GM12875 (cell line): ENCODE data around the gene MDM1.

Experiments used
- H3K4me3 ChIP-seq: one replicate; pipeline ENCODE4 v1.5.1; 2011; ENCODE audit warnings: low read depth, low read length, control low read depth
- TF ChIP-seq, protein P1 (sequence below): IDR thresholded peaks from 2 replicates; pipeline ENCODE4 v1.5.1; 2011; ENCODE audit warnings: low read depth, mild to moderate bottlenecking, control low read depth, inconsistent platforms, low read length, moderate library complexity, borderline replicate concordance; ENCODE audit not compliant: insufficient read depth

MDM1 gene

DNA sequence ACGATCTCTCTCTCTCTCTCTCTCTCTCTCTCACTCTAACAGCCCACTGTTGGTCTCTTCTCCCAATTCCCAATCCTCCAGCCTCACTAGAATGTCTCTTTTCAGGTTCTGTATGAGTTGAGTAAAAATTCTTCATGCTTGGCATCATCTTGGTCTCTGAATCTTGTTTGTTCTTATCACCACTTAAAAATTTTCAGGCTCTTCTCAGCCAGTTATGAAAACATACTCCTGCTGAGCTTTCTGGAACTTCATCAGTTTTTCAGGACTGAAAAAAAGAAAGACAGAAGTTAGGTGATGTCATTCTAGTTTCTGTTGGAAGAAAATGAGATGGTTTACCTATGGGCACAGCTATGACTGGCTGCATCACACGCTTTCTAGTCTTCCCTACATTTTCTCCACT, 67.3 kb downstream of the MDM1 start:
- no peak overlapping the region for H3K4me3 ChIP-seq
- TF ChIP-seq, protein P1, sequence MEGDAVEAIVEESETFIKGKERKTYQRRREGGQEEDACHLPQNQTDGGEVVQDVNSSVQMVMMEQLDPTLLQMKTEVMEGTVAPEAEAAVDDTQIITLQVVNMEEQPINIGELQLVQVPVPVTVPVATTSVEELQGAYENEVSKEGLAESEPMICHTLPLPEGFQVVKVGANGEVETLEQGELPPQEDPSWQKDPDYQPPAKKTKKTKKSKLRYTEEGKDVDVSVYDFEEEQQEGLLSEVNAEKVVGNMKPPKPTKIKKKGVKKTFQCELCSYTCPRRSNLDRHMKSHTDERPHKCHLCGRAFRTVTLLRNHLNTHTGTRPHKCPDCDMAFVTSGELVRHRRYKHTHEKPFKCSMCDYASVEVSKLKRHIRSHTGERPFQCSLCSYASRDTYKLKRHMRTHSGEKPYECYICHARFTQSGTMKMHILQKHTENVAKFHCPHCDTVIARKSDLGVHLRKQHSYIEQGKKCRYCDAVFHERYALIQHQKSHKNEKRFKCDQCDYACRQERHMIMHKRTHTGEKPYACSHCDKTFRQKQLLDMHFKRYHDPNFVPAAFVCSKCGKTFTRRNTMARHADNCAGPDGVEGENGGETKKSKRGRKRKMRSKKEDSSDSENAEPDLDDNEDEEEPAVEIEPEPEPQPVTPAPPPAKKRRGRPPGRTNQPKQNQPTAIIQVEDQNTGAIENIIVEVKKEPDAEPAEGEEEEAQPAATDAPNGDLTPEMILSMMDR: no peak

DNA sequence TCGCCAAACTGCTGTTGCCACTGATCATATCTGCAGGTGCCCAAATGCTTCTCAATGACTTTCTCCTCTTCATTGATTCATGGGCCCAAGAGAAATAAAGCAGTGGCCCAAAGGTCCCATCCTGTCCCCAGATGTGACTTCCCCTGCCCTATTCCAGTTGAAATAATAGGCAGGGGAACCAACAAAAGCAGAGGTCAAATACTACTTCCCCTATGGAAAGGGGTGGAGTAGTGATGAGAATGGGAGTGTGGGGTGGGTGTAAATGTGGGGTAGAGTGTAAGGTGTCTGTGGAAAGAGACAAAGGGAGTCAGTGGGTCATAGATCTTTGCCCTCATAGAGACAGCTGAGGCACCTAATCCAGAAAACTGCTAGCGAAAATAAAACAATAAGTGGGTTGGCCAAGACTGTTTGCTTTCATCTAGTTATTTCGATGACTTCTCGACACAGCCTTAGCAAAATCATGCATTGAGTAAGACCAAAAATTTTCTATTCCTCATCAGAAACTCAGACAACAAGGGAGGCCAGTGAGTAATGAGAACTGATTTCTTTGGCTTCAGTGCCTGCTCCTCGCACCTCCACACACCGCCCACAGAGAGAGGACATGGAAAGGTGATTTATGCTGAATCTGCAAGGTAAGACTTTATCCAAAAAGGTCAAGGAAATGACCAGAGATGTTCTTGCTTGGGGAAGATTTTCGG, 67.9 kb downstream of the MDM1 start:
- TF ChIP-seq, protein P1: no peak
- no peak overlapping the region for H3K4me3 ChIP-seq

DNA sequence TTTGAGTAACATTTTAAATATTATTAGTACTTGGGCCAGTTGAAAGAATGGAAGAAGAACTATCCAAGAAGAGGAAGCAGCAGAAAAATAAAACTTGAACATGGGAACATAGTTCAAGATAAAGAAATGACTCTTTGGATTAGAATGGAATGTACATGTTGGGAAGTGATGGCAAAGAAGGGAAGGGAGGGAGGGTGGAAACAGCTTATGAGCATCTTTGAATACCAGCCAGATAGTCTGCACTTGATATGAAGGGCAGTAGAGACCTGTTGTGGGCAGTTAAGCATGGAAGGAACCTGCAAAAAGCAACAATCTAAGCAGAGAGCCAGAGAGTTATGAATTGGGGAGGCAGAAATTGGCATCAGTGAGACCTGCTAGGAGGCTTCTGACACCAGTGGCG, 68.8 kb downstream of the MDM1 start:
- TF ChIP-seq, protein P1: no peak
- no peak overlapping the region for H3K4me3 ChIP-seq

DNA sequence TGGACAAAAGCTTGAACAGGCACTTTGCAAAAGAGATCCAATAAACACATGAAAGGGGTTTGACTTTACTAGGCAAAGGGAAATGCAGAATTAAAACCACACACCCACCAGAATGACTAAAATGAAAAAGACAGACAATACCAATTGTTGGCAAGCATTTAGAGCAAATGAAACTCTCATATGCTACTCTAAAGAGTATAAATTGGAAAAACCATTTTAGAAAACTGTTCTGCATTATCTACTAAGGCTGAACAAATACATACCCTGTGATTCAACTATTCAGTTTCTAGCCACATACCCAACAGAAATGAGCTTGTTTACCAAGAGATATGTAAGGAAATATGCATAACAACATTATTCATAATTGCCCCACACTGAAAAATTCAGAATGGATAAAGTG, 70.3 kb downstream of the MDM1 start:
- TF ChIP-seq, protein P1: no peak
- H3K4me3 ChIP-seq: no peak overlapping the region

DNA sequence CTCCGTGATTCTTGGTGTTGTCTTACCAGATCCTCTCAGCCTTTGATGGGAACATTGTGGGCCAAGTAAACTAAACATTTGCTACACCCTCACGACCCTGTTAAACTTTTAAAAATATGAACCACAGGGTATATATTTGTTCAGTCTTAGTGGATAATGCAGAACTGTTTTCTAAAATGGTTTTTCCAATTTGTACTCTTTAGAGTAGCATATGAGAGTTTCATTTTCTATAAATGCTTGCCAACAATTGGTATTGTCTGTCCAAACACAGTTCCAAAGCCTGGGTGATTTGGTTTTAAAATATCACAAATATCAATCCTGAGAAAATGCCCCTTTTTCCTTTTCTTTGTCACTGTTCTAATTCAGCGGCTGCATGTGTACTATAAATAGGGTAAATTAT, 72.0 kb downstream of the MDM1 start:
- TF ChIP-seq, protein P1: no peak
- H3K4me3 ChIP-seq: no peak overlapping the region

DNA sequence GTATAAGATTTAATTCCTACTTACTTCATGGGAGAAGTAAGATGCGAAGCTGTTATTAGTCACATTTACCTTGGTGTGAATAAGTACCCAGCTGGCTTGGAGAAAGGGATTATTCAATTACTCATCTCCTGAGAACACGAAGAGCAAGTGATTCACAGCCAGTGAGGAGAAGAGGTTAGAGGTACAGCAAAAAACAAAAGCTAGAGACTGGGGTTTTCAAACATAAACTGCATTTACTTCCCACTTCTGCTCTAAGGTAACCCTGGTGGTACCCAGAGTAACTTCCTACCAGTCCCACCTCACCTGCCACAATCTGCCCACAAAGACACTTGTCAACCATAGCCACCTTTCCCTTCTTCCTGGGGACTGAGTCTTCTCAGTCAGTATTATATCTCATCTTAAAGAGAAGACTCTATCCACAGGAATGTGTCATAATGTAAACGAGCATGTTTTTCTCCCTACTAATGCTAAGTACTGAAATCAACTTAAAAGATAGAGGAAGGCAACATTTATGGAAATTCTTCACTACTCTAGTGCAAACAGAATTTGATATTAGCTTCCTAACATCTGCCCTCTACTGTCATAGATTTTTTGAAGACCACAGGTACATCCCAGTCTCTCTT, 72.7 kb downstream of the MDM1 start:
- TF ChIP-seq, protein P1: no peak
- H3K4me3 ChIP-seq: no peak overlapping the region

DNA sequence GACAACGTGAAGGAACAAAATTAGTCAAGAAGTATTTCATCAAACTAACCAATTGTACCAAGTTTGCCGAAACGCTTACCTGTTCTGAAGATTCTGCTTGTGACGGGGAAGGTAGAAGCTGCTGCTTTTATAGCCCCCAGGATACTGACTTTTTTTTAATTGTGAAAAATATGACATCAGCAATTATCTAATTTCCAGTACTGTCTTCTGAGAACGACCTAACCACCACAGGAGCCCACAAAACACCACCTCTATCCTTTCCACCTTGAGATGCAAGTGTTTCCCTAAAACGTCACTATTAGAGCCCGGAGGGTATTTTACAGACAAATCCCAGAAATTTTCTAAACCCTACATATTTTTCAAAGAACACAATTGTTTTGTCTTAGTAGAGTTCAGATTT, 78.7 kb downstream of the MDM1 start, which contains the start of gene IL22:
Gene IL22 (minus strand): TSS at position 101 of the 400 bp plus-strand sequence. CDS start 156 bp downstream, outside the sequence.
- no peak within 1 kb of the TSS for H3K4me3 ChIP-seq
- TF ChIP-seq, protein P1: no peak
